K562 (cell line): ENCODE measurements around the gene DYRK1A.

Source experiments
- TF ChIP-seq, protein P1 (sequence below): sonication (generic); formaldehyde crosslinking; IDR thresholded peaks from 2 replicates; pipeline ENCODE4 v1.8.1; 2022; ENCODE audit warnings: missing genetic modification reagents
- TF ChIP-seq, protein P2 (sequence below): fragments of 150-350 bp; IDR thresholded peaks from 2 replicates; pipeline ENCODE4 v1.6.1; 2014; ENCODE audit warnings: low read depth, mild to moderate bottlenecking, low read length, borderline replicate concordance

DNA sequence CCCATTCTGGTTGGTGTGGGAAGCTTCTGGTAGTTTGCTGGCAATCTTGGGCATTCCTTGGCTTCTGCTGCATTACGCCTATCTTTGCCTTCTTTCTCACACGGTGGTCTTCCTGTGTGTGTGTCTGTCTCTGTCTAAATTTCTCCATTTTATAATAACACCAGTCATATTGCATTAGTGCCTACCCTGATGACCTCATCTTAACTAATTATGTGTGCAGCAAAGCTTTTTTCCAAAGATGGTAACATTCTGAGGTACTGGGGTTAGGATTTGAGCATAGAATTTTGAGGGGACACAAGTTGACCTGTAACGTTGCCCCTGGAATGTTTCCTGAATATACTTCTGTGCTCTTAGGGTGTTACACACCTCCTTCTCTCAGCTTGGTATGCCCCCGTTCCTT lies 77.1 kb downstream of the DYRK1A start:
- TF ChIP-seq, protein P1, sequence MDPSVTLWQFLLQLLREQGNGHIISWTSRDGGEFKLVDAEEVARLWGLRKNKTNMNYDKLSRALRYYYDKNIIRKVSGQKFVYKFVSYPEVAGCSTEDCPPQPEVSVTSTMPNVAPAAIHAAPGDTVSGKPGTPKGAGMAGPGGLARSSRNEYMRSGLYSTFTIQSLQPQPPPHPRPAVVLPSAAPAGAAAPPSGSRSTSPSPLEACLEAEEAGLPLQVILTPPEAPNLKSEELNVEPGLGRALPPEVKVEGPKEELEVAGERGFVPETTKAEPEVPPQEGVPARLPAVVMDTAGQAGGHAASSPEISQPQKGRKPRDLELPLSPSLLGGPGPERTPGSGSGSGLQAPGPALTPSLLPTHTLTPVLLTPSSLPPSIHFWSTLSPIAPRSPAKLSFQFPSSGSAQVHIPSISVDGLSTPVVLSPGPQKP, result no peak
- TF ChIP-seq, protein P2, sequence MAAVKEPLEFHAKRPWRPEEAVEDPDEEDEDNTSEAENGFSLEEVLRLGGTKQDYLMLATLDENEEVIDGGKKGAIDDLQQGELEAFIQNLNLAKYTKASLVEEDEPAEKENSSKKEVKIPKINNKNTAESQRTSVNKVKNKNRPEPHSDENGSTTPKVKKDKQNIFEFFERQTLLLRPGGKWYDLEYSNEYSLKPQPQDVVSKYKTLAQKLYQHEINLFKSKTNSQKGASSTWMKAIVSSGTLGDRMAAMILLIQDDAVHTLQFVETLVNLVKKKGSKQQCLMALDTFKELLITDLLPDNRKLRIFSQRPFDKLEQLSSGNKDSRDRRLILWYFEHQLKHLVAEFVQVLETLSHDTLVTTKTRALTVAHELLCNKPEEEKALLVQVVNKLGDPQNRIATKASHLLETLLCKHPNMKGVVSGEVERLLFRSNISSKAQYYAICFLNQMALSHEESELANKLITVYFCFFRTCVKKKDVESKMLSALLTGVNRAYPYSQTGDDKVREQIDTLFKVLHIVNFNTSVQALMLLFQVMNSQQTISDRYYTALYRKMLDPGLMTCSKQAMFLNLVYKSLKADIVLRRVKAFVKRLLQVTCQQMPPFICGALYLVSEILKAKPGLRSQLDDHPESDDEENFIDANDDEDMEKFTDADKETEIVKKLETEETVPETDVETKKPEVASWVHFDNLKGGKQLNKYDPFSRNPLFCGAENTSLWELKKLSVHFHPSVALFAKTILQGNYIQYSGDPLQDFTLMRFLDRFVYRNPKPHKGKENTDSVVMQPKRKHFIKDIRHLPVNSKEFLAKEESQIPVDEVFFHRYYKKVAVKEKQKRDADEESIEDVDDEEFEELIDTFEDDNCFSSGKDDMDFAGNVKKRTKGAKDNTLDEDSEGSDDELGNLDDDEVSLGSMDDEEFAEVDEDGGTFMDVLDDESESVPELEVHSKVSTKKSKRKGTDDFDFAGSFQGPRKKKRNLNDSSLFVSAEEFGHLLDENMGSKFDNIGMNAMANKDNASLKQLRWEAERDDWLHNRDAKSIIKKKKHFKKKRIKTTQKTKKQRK, result no peak
